SU-DHL-6 (cell line): ENCODE data around the gene PDE6C.

Experiments
- H2AFZ ChIP-seq: fragments of 200-600 bp; sonication (generic); 2 replicates; pipeline ENCODE4 v1.6.1; 2014; ENCODE audit warnings: low read depth, mild to moderate bottlenecking, moderate library complexity, mixed read lengths, antibody characterized with exemption, low read length; ENCODE audit not compliant: severe bottlenecking
- H3F3A ChIP-seq: fragments of 200-600 bp; shearing (Covaris generic); 2 replicates; pipeline ENCODE4 v1.6.0; 2016; ENCODE audit warnings: antibody characterized with exemption, mild to moderate bottlenecking; ENCODE audit not compliant: insufficient read depth
- H3K27ac ChIP-seq: fragments of 200-600 bp; sonication (generic); 2 replicates; pipeline ENCODE4 v1.5.1; 2016; ENCODE audit warnings: low read depth, mild to moderate bottlenecking, low read length, moderate library complexity, mixed read lengths
- H3K27me3 ChIP-seq: fragments of 200-600 bp; sonication (generic), shearing (Covaris generic); 2 replicates; pipeline ENCODE4 v1.6.0; 2014; ENCODE audit warnings: mild to moderate bottlenecking, low read length
- H3K36me3 ChIP-seq: fragments of 200-600 bp; sonication (generic); 2 replicates; pipeline ENCODE4 v1.6.1; 2014; ENCODE audit warnings: mild to moderate bottlenecking, low read length, mixed read lengths
- H3K4me2 ChIP-seq: fragments of 300-600, 200-600 bp; shearing (Covaris generic), sonication (generic); 2 replicates; pipeline ENCODE4 v1.6.0; 2014; ENCODE audit warnings: low read length, low read depth, mild to moderate bottlenecking; ENCODE audit not compliant: poor library complexity, severe bottlenecking
- H3K4me3 ChIP-seq: fragments of 200-600 bp; sonication (generic); 2 replicates; pipeline ENCODE4 v1.5.1; 2014; ENCODE audit warnings: antibody characterized with exemption, low read length, mild to moderate bottlenecking, mixed read lengths; ENCODE audit not compliant: insufficient read depth, poor library complexity, severe bottlenecking
- H3K79me2 ChIP-seq: fragments of 200-600 bp; sonication (generic); 2 replicates; pipeline ENCODE4 v1.6.1; 2014; ENCODE audit warnings: mild to moderate bottlenecking, low read length, moderate library complexity; ENCODE audit not compliant: insufficient read depth
- H3K9ac ChIP-seq: fragments of 200-600 bp; sonication (generic); 2 replicates; pipeline ENCODE4 v1.7.0; 2014; ENCODE audit warnings: mild to moderate bottlenecking, low read length
- H3K9me2 ChIP-seq: fragments of 200-600 bp; sonication (generic); replicated peaks from 2 replicates; pipeline ENCODE4 v1.6.1; 2014; ENCODE audit warnings: low read length; ENCODE audit not compliant: insufficient read depth
- H3K9me3 ChIP-seq: fragments of 200-600 bp; sonication (generic); 2 replicates; pipeline ENCODE4 v1.6.1; 2014; ENCODE audit warnings: low read length, mixed read lengths; ENCODE audit not compliant: insufficient read depth
- H4K20me1 ChIP-seq: fragments of 200-600 bp; sonication (generic); 2 replicates; pipeline ENCODE4 v1.6.1; 2014; ENCODE audit warnings: low read depth, mild to moderate bottlenecking, antibody characterized with exemption, low read length, moderate library complexity, mixed read lengths
- CTCF ChIP-seq: fragments of 200-600 bp; sonication (generic); IDR thresholded peaks from one replicate; pipeline ENCODE4 v1.5.1; 2017; ENCODE audit warnings: antibody characterized with exemption, mild to moderate bottlenecking, low read length, moderate library complexity; ENCODE audit not compliant: insufficient read depth, poor library complexity, severe bottlenecking
- EZH2phosphoT487 ChIP-seq: fragments of 200-600 bp; sonication (generic), shearing (Covaris generic); conservative IDR thresholded peaks from 2 replicates; pipeline ENCODE4 v1.6.1; 2018; ENCODE audit warnings: mild to moderate bottlenecking, antibody characterized with exemption, low read length, moderate library complexity, mixed read lengths

The PDE6C gene

GRCh38 chr10:93572606-93573005 lies 39.7 kb upstream of the PDE6C start:
- TF ChIP-seq CTCF (no peak), EZH2phosphoT487 (no peak)
- Histone ChIP-seq H3K36me3 (no peaks in the 10 kb centered on the region), H2AFZ (no peak overlapping the region), H3K9me2 (no peaks in the 10 kb centered on the region), H3K4me2 (no peak overlapping the region), H3K9me3 (no peaks in the 10 kb centered on the region), H3K27ac (no peak overlapping the region), H3K9ac (no peak overlapping the region), H3K79me2 (no peaks in the 10 kb centered on the region), H3F3A (no peaks in the 10 kb centered on the region), H3K27me3 (no peaks in the 10 kb centered on the region), H3K4me3 (no peak overlapping the region), H4K20me1 (no peaks in the 10 kb centered on the region)

GRCh38 chr10:93573051-93573909 lies 39.1 kb upstream of the PDE6C start:
- Histone ChIP-seq H3K4me2 (no peak overlapping the region), H4K20me1 (no peaks in the 10 kb centered on the region), H3F3A (no peaks in the 10 kb centered on the region), H3K79me2 (no peaks in the 10 kb centered on the region), H3K27me3 (no peaks in the 10 kb centered on the region), H3K9me2 (no peaks in the 10 kb centered on the region), H3K27ac (no peak overlapping the region), H3K4me3 (no peak overlapping the region), H3K9ac (no peak overlapping the region), H2AFZ (no peak overlapping the region), H3K36me3 (no peaks in the 10 kb centered on the region), H3K9me3 (no peaks in the 10 kb centered on the region)
- TF ChIP-seq EZH2phosphoT487: no peak
- no peak for TF ChIP-seq CTCF

- Histone ChIP-seq H3K36me3 (no peaks in the 10 kb centered on the region), H3K27me3 (no peaks in the 10 kb centered on the region), H3K4me2 (no peak overlapping the region), H3F3A (no peaks in the 10 kb centered on the region), H4K20me1 (no peaks in the 10 kb centered on the region), H3K9me2 (no peaks in the 10 kb centered on the region), H3K9me3 (no peaks in the 10 kb centered on the region), H3K4me3 (no peak overlapping the region), H3K9ac (no peak overlapping the region), H3K79me2 (no peaks in the 10 kb centered on the region), H2AFZ (no peak overlapping the region), H3K27ac (no peak overlapping the region)
- no peak for TF ChIP-seq EZH2phosphoT487
- TF ChIP-seq CTCF: no peak
Measured at GRCh38 chr10:93573924-93574323, 38.4 kb upstream of the PDE6C start.
